Large intestine (tissue), 3 donors: Measurements from ENCODE around the gene SMIM23. TPM values are rescaled to one million over a fixed set of nuclear protein-coding genes. Genes with fewer than 3 reads are reported as not detected.

ENCODE experiments used
- DNase-seq, 2 donors: peaks; one replicate each; pipeline versions ENCODE4 v3.0.0 to v3.0.0-alpha.2; 2013
- H3K27ac ChIP-seq: one replicate; pipeline ENCODE4 v1.5.1; 2013; ENCODE audit warnings: low read length
- H3K27me3 ChIP-seq: 2 replicates; pipeline ENCODE4 v1.6.1; 2013; ENCODE audit warnings: low read length; ENCODE audit not compliant: control insufficient read depth, insufficient read depth
- H3K36me3 ChIP-seq: 2 replicates; pipeline ENCODE4 v1.6.1; 2013; ENCODE audit warnings: low read length; ENCODE audit not compliant: control insufficient read depth, insufficient read depth
- H3K4me1 ChIP-seq: one replicate; pipeline ENCODE4 v1.6.1; 2013; ENCODE audit warnings: low read length; ENCODE audit not compliant: control insufficient read depth, insufficient read depth
- H3K4me3 ChIP-seq: one replicate; pipeline ENCODE4 v1.5.1; 2013; ENCODE audit warnings: low read length
- H3K9me3 ChIP-seq: one replicate; pipeline ENCODE4 v1.6.1; 2013; ENCODE audit warnings: mild to moderate bottlenecking, low read depth, low read length, moderate library complexity; ENCODE audit not compliant: control insufficient read depth
- WGBS: methylation state at CpG from one replicate; pipeline ENCODE4 v1.1.5; 2013; ENCODE audit warnings: low lambda C conversion rate; ENCODE audit not compliant: insufficient coverage; 5-methylcytosine and 5-hydroxymethylcytosine counted together
- polyA plus RNA-seq: library from polyadenylated mRNA; unstranded; fragments of 120-200 nt; gene quantifications from one replicate; pipeline ENCODE4 v1.2.1, GENCODE V29; 2013

Gene SMIM23
- polyA plus RNA-seq, 1 donor, result not detected

GRCh38 chr5:171795381-171795780 lies 9.8 kb downstream of the SMIM23 start:
- WGBS, result no CpG with 5 or more reads among the region's 2 CpGs
- Histone ChIP-seq H3K36me3 (no peaks in the 10 kb centered on the region), H3K27me3 (peaks cover 5% of the 10 kb centered on the region)

GRCh38 chr5:171796436-171796835 lies 10.8 kb downstream of the SMIM23 start:
- H3K27ac ChIP-seq, result no peak overlapping the region
- H3K9me3 ChIP-seq, result no peaks in the 10 kb centered on the region
- no peaks in the 10 kb centered on the region for H3K27me3 ChIP-seq
- H3K4me1 ChIP-seq, result no peaks in the 10 kb centered on the region
- DNase-seq, result no peak
- no peak overlapping the region for H3K4me3 ChIP-seq
- 89% methylated on average over 4 of the region's 8 CpGs for WGBS
- no peaks in the 10 kb centered on the region for H3K36me3 ChIP-seq

More at GRCh38 chr5:171795381-171795780, 9.8 kb downstream of the SMIM23 start:
- Histone ChIP-seq H3K9me3 (no peaks in the 10 kb centered on the region), H3K27ac (no peak overlapping the region), H3K4me3 (no peak overlapping the region), H3K4me1 (no peaks in the 10 kb centered on the region)
- DNase-seq, result no peak

GRCh38 chr5:171797543-171797942 lies 11.9 kb downstream of the SMIM23 start:
- Histone ChIP-seq H3K36me3 (no peaks in the 10 kb centered on the region), H3K4me3 (no peak overlapping the region), H3K27me3 (no peaks in the 10 kb centered on the region), H3K27ac (no peak overlapping the region), H3K9me3 (no peaks in the 10 kb centered on the region), H3K4me1 (no peaks in the 10 kb centered on the region)
- no peak for DNase-seq
- no CpG with 5 or more reads among the region's 5 CpGs for WGBS

- DNase-seq, result no peak
- Histone ChIP-seq H3K4me3 (no peak overlapping the region), H3K9me3 (no peaks in the 10 kb centered on the region), H3K4me1 (no peaks in the 10 kb centered on the region), H3K36me3 (no peaks in the 10 kb centered on the region), H3K27me3 (no peaks in the 10 kb centered on the region), H3K27ac (no peak overlapping the region)
- WGBS, result no CpG with 5 or more reads among the region's 8 CpGs
These were observed 12.8 kb downstream of the SMIM23 start for GRCh38 chr5:171798418-171798817.

GRCh38 chr5:171801839-171802238 lies 16.2 kb downstream of the SMIM23 start:
- WGBS, result no CpG with 5 or more reads among the region's 1 CpG
- H3K36me3 ChIP-seq, result no peaks in the 10 kb centered on the region
- H3K27me3 ChIP-seq, result peaks cover 11% of the 10 kb centered on the region
- no peak for DNase-seq
- no peaks in the 10 kb centered on the region for H3K4me1 ChIP-seq
- H3K9me3 ChIP-seq, result no peaks in the 10 kb centered on the region
- H3K4me3 ChIP-seq, result no peak overlapping the region
- H3K27ac ChIP-seq, result no peak overlapping the region

GRCh38 chr5:171805746-171806145 lies 20.1 kb downstream of the SMIM23 start:
- peaks cover 21% of the 10 kb centered on the region for H3K27me3 ChIP-seq
- no peak overlapping the region for H3K27ac ChIP-seq
- no peaks in the 10 kb centered on the region for H3K36me3 ChIP-seq
- no CpG with 5 or more reads among the region's 4 CpGs for WGBS
- no peak overlapping the region for H3K4me3 ChIP-seq
- no peak for DNase-seq
- no peaks in the 10 kb centered on the region for H3K4me1 ChIP-seq
- no peaks in the 10 kb centered on the region for H3K9me3 ChIP-seq

GRCh38 chr5:171806976-171807747 lies 21.5 kb downstream of the SMIM23 start:
- 52% methylated on average over 8 of the region's 22 CpGs for WGBS
- Histone ChIP-seq H3K4me3 (no peak overlapping the region), H3K4me1 (no peaks in the 10 kb centered on the region), H3K27me3 (peaks cover 21% of the 10 kb centered on the region), H3K36me3 (no peaks in the 10 kb centered on the region), H3K27ac (no peak overlapping the region), H3K9me3 (no peaks in the 10 kb centered on the region)
- no peak for DNase-seq

GRCh38 chr5:171808453-171808852 lies 22.8 kb downstream of the SMIM23 start:
- no peaks in the 10 kb centered on the region for H3K9me3 ChIP-seq
- H3K27ac ChIP-seq, result no peak overlapping the region
- no peak for DNase-seq
- no peak overlapping the region for H3K4me3 ChIP-seq
- no peaks in the 10 kb centered on the region for H3K36me3 ChIP-seq
- H3K4me1 ChIP-seq, result no peaks in the 10 kb centered on the region
- H3K27me3 ChIP-seq, result peaks cover 21% of the 10 kb centered on the region
- WGBS, result no CpG with 5 or more reads among the region's 4 CpGs

GRCh38 chr5:171808951-171809350 lies 23.3 kb downstream of the SMIM23 start:
- Histone ChIP-seq H3K4me3 (no peak overlapping the region), H3K27ac (no peak overlapping the region), H3K27me3 (peaks cover 21% of the 10 kb centered on the region), H3K4me1 (no peaks in the 10 kb centered on the region), H3K9me3 (no peaks in the 10 kb centered on the region), H3K36me3 (no peaks in the 10 kb centered on the region)
- no peak for DNase-seq

GRCh38 chr5:171810227-171810626 lies 24.6 kb downstream of the SMIM23 start:
- no peak for DNase-seq
- Histone ChIP-seq H3K27me3 (peaks cover 21% of the 10 kb centered on the region), H3K9me3 (no peaks in the 10 kb centered on the region), H3K4me1 (no peaks in the 10 kb centered on the region), H3K36me3 (no peaks in the 10 kb centered on the region), H3K27ac (no peak overlapping the region), H3K4me3 (no peak overlapping the region)
- no CpG with 5 or more reads among the region's 11 CpGs for WGBS

- no peaks in the 10 kb centered on the region for H3K9me3 ChIP-seq
- no peaks in the 10 kb centered on the region for H3K27me3 ChIP-seq
- H3K4me3 ChIP-seq, result no peak overlapping the region
- no CpG with 5 or more reads among the region's 4 CpGs for WGBS
- DNase-seq, result no peak
- no peaks in the 10 kb centered on the region for H3K4me1 ChIP-seq
- H3K27ac ChIP-seq, result no peak overlapping the region
- no peaks in the 10 kb centered on the region for H3K36me3 ChIP-seq
These were observed 27.7 kb downstream of the SMIM23 start for GRCh38 chr5:171813270-171813669.
